DLD1 (cell line): ENCODE data around the gene UQCR11.

ENCODE experiments used
- in situ Hi-C: cut with HindIII; loops from 2 replicates; pipeline ENCODE4 v1.10.0; 2017; ENCODE audit warnings: low sequenced_read_pairs

UQCR11 gene

DNA sequence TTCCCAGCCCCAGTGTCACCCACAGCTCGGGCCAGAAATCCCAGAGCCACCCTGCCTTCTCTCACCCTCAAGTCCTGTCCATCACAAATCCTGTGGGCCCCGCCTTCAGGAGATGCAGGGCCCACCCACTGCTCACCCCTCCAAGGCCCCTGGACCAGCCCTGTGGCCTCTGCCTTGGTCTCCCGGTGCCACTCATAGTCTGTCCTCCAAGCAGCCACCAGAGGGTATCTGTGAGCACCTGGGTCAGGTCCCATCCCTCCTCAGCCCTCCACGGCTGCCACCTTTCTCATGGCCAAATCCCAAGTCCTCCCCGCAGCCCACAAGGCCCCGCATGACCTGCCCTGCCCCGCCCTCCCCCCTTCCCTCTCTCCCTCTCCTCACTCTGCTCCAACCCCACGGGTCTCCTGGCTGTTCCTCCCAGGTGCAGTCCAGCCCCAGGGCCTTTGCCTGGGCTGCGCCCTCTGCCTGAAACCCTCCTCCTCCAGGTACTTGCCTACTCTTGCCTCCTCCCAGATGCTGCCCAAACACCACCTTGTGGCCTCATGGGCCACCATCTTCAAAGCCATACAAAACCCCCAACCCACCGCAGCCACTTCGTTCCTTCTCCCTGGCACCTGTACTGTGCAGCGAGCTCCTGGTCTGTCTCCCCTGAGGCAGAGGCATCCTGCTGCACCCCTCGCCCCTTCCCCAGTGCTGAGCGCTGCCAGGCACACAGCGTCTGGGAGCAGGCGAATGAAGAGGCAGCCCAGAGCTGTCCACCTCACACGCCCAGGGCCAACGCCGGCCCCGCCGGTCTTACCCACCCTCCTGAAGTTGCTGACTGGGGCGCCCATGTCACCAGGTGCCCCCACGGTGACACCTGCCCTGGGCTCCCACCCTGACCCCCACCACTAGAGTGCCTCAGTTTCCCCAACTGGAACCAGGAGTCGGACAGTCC, 13.2 kb upstream of the UQCR11 start:
- in situ Hi-C loops: no loop called here

DNA sequence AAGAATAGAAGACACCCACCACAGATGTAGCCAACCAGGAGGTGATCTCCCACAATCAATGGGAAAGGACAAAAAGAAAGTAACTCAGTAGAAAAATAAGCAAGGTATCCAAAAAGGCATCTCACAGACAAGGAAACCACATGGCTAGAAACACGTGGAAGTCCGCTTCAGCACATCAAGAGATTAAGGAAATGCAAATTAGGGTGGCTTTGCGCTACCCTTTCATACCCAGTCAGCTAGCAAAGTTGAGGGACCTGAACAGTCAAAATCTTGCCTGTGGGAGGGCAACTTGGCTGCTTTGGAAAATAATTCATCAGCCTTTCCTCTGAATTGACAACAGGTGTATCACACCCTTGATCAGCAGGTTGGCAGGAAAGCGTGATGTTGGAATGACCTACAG, 11.6 kb upstream of the UQCR11 start:
- in situ Hi-C loops: no loop called here

DNA sequence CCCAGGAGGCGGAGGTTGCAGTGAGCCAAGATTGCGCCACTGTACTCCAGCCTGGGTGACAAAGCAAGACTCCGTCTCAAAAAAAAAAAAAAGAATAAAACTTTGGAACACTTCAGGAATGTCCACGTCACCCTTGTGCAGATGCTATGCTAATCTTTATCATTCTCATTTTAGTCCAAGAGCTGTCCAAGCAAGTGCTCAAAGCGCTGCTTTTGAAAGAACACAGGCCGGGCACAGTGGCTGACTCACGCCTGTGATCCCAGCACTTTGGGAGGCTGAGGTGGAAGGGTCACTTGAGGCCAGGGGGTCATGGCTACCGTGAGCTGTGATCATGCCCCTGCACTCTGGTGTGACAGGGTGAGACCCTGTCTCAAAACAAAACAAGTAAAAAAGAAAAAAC, 11.1 kb upstream of the UQCR11 start:
- in situ Hi-C loops: no loop called here

DNA sequence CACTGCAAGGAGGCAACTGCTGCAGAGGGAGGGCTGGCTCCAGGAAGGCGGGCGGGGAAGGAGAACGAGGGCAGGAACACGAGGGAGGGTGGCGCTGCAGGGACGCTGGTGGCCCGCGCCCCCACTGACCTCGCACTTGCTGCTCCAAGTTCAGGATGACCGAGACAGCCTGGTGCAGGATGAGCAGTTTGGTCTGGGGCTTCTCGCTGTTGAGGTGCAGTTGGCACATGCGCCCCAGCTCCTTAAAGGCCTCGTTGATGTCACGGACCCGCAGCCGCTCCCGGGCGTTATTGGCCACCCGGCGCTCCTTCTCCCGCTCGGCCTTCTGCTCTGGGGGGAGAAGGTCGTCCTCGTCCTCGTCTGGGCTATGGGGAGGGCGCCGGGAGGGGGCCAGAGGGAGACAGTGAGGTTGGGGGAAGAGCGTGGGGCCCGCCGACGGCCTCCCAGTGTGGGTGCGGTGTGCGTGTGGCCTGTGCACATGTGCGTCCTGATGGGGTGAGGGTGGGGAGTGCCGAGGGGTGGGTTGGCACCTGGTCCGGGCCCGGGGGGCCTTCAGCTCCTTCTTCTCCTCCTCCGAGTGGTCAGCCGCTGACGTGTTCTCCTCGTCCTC, 10.0 kb upstream of the UQCR11 start:
- in situ Hi-C loops: no loop called here

DNA sequence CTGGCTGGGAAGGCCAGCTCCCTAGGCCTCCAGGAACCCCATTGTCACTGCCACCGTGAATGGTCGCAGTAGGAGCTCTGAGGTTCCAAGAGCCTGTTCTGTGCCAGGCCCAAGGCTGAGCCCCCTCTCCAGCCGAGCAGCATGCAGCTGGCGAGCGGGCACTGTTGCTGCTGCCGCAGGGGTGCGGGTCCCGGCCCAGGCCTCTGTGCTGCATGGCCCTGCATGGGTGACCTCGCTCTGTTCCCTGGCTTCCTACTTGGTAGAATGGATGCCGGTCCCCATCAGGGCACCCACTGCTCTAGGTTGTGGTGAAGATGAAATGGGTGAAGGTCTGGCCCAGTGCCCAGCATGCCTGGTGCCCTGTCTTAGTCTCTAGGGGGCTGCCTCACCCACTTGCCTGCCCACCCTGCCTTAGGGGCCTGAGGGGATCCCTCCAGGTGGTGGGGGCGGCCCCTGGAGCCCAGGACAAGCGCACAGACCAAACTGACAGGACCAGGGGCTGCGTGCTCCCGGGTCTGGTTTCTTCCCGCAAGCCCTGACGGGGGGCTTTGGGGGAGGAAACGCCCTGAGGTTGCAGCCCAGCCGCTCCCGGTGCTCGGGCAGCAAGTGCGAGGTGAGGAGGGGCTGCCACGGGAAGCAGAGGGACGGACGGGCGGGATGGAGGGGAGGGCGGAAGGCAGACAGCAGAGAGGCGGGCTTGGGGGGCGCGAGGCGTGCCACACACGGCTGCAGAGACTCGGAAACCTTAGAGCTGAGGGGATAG, 8.7 kb upstream of the UQCR11 start:
- in situ Hi-C loops: no loop called here

DNA sequence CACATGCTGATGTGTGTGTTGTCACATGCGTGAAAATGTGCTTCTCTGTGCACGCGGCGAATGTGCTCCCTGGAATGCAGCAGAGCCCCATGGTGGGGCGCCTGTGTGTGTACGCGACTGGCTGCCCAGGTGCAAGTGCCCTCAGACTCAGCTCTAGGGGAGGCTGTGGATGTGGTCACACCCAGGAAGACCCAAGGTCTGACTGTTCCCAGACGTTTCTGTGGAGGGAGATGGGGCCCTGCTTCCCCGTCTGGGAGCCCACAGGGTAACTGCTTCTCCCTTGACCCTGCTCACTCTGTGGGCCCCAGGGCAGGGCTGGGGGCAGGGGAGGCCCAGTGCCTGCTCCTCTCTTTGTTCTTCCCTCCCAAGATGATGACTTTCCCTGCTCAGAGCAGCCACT, 7.9 kb upstream of the UQCR11 start:
- in situ Hi-C loops: no loop called here

DNA sequence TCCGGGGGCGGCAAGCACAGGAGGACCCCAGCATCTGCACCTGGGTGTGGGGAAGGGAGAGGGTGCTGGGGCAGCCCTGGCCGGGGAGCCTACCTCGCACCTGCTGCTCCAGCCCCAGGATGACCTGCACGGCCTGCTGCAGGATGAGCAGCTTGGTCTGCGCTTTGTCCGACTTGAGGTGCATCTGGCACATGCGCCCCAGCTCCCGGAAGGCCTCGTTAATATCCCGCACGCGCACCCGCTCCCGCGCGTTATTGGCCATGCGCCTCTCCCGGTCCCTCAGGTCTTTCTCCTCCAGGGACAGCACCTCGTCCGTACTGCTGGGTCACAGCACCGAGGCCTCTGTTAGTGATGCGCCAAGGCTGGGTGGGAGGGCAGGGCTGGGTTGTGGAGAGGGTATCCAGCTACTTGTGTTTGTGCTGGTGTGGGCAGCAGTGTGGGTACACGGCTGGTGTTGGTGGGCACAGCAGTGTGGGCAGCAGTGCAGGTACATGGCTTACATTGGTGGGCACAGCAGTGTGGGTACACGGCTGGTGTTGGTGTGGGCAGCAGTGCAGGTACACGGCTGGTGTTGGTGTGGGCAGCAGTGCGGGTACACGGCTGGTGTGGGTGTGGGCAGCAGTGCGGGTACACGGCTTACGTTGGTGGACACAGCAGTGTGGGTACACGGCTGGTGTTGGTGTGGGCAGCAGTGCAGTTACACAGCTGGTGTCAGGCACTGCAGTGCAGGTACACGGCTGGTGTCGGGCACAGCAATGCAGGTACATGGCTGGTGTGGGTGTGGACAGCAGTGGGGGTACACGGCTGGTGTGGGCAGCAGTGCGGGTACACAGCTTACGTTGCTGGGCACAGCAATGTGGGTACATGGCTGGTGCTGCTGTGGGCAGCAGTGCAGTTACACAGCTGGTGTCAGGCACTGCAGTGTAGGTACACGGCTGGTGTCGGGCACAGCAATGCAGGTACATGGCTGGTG, 7.1 kb upstream of the UQCR11 start:
- in situ Hi-C loops: no loop called here

DNA sequence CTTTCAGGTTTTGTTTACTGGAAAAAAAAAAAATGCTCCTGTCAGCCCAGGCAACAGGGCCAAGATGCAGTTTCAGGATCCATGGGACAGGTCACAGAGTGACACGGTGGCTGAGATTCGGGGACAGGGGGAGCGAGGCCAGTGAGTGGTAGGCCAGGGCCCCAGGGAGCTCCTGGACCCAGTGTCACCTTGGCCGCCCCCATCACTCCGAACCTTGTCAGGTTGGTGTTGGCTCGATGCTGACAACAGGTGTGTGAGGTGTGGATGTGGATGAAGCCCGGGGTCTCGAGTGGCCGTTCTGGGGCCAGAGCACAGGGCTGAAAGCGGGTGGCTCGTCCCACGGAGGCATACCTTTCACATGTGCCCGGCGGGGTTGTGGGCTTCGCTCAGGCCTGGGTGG, 6.1 kb upstream of the UQCR11 start:
- in situ Hi-C loops: no loop called here

DNA sequence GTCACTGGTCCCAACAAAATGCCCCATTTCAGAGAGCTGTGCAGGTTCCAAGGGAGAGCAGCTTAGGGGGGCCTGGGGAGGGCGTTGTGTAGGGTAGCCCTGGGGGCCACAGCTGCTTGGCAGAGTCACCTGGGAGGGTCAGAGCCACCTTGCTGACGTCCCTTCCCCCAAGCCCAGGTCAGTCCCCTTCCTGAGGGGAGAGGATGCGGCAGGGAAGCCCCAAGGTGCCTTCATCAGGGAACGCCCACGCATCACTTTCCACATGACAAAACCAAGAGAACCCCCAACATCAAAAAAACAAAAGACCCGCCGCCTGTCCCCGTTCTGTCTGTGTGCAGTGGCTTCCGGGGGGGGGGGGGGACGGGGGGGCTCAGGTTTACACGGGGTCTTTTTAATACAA, 5.3 kb upstream of the UQCR11 start:
- in situ Hi-C loops: no loop called here

DNA sequence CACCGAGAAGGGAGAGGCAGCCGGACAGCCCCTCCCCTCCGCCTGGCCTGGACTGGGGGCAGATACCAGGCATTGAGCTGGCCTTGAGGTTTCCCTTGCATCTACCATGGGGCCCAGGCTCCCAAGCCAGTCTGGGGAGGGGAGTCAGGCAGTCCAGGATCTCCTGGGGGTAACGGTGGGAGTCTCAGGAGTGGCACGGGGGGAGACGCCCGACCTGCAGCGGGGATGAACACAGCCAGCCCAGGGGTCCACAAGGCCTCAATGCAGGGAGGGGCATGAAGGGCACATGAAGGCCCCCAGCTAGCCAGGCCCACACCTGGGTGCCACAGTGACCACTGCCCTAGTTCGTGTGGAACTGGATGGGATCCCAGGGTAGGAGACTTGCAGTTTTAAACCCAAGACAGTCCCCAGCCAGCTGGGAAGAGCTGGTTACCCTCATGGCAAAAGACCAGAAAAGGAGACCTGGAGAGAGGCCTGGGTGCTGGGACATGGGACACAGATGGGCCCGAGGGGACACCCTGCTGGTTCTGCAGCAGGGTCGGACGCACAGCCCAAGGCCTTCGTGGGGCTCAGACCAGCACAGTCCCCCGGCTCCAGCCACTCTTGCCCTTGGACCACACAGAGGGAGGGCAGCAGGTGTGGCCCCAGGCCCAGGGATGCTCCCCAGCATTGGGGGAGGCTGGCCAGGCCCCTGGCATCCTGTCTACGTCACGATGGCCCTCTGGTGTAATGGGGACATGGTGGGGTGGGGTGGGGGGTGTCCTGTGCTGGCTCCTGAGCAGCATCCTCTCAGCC, 4.6 kb upstream of the UQCR11 start:
- in situ Hi-C loops: no loop called here

DNA sequence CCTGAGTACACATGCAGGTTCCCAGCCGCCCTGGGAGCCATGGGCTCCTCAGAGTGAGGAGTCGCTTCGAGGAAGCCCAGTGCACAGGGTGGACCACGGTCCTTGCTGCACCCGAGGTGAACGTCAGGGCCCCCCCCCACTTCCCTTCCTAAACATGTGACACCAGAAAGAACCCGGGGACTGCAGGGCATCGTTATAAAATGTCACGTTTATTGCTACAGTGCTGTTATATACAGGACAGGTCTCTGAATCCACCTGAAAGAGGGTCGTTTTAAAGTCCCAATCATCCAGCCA, 3.8 kb upstream of the UQCR11 start:
- in situ Hi-C loops: no loop called here

DNA sequence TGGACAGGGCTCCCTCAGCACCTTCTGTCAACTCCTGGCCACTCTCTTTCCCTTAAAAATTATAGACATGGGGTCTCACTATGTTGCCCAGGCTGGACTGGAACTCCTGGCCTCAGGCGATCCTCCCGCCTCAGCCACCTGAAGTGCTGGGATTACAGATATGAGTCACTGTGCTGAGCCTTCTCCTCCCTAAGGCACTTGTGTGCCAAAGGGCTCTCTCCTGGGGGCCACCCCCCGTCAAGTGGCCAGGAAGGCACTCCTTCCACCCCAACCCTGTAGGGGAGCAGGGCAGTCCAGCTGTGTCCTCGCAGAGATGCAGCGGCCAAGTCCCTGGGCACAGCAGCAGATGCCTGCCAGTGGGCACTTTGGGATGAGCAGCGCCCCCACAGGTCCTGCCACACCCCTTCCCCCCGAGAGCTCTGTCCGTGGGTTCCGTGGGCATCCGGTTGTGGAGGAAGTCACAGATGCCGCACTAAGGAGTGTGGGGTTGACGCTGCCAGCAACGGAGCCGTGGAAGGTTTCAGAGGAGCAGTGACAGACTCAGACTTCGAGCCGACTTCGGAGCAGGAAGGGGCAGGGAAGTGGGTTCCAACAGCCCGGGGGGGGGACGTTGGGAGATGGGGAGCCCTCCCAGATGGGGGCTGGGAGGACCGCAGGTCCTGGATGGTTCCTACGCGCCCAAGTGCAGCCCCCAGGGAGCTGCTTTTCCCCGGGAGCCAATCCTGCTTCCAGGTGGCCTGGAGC, 3.3 kb upstream of the UQCR11 start:
- in situ Hi-C loops: no loop called here

DNA sequence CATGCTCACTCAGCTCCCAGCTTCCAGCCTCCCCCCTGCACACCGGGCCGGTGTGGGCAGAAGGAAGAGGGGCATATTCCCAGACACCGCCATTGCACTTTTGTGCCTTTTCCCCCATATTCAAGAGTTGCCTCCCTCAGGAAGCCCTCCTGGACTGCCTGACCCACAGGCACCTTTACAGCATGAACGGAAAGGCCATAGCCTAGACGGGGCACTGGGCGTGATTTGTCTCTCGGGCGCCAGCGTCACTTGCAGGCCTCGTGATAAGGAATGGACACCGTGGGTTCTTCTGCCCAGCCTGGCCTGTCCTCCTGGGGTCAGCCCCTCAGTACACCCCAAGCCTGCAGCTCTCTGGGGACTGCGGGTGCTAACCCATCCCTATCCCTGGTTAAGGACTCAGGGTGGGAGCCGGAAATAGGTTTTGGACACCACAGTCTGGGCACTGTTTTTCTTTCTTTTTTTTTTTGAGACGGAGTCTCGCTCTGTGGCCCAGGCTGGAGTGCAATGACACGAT, 933 bp upstream of the UQCR11 start:
- in situ Hi-C loops: no loop called here

DNA sequence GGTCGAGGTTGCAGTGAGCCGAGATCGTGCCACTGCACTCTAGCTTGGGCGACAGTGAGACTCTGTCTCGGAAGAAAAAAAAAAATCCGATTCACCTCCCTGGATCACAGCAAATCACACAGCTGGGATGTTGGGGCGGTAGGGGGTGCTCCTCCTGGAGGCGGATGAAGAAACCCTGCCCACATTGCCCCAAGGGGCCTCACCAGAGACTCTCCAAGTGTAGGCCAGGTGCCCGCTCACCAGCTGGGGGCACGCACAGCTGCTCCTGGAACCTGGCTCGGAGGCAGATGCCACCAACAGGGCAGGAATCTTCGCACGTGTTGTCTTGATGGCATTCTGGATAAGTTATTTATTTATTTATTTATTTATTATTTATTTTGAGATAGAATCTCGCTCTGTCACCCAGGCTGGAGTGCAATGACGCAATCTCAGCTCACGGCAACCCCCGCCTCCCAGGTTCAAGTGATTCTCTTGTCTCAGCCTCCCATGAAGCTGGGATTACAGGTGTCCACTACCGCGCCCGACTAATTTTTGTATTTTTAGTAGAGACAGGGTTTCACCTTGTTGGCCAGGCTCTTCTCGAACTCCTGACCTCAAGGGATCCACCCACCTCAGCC, 3.1 kb downstream of the UQCR11 start:
- in situ Hi-C loops: no loop called here

DNA sequence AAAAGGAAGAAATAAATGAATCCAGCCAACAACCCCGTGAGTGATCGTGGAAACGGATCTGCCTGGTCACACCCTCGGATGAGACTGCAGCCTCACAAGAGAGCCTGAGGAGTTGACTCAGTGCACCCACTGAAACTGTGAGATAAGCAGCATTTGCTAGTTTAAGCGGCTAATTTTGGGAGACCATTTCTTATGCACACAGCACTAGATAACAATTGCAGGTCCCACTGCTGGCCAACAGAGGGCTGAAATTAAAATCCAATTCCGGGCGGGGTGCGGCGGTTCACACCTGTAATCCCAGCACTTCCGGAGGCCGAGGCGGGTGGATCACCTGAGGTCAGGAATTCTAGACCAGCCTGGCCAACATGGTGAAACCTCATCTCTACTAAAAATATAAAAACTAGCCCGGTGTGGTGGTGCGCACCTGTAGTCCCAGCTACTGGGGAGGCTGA, 3.6 kb downstream of the UQCR11 start:
- in situ Hi-C loops: no loop called here

DNA sequence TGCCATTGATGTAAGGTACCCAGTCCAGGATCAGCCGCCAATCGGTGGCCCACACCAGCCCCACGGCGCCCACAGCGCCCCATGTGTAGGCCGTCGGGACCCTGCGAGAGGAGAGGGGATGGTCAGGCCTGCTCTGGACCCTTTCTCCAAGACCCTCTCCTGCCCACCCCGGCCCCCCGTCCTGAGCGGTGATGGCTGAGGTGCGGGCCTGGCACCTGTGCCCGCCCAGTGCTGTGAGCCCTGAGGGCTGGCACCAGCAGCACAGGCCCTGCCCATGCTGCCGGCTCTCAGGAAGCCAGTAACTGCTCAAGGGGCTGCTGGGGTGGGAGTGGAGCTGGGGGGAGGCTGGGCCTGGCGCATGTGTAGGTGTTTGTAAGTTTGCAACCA, 5.8 kb downstream of the UQCR11 start:
- in situ Hi-C loops: no loop called here

DNA sequence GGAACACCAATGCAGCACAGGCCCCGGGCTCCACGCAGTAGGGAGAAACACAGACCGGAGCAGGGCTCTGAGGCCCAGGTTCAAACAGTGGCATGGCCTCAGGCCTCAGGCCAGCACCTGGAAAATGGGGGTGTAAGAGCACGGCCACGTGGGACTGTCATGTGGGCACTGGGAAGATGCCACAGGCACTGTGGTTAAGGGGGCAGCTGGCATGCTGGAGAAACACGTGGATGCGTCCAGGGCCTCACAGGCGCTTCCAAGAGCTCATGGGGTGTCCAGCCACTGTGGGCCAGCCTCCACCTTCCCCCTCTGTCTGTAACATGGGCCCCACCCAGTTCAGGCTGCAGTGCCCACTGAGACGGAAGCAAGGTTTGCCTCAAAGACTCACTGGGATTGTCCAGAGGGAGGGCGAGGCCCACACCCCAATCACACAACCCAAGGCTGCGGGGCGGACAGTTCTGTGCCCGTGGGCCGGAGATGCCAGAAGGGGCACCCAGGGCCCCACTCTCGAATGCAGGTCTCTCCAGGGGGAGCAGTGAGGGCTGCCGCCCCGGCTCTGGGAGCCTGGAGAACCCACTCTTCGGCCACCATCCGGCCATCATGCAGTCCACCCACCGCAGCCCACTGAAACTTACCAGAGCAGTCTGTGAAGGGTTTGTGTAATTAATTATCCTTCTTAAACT, 6.3 kb downstream of the UQCR11 start:
- in situ Hi-C loops: no loop called here

DNA sequence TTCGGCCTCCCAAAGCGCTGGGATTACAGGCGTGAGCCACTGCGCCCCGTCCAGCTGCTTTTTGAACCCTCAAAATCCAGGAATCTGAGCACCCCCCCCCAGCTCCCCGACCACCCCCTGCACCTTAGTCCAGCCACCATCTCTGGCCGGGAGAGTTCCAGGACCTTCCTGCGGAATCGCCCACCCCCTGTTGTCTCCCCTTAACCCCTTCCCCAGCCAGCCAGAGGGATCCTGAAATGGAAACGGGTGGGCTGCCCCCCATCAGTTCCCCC, 11.8 kb downstream of the UQCR11 start:
- in situ Hi-C loops: no loop called here
